HG02759 (cell line): ENCODE measurements around the gene CARD11.
A peak's percentile ranks its signal among the peaks of the same experiment; 100 is the strongest.

Experiments
- ATAC-seq: cut with Tn5 transposase; IDR thresholded peaks from one replicate; pipeline ENCODE4 v1.9.1; 2021; ENCODE audit warnings: mild to moderate bottlenecking, moderate library complexity; ENCODE audit not compliant: unreplicated experiment

CARD11 gene

GRCh38 chr7:2880874-2881533, 162.7 kb downstream of the CARD11 start:
- ATAC-seq, result no peak

GRCh38 chr7:2880051-2880450, 163.6 kb downstream of the CARD11 start:
- no peak for ATAC-seq

GRCh38 chr7:2879354-2879753, 164.3 kb downstream of the CARD11 start:
- no peak for ATAC-seq

GRCh38 chr7:2878306-2878705, 165.4 kb downstream of the CARD11 start:
- no peak for ATAC-seq

GRCh38 chr7:2876031-2876731, 167.5 kb downstream of the CARD11 start:
- ATAC-seq, result no peak

GRCh38 chr7:2873686-2874551, 169.7 kb downstream of the CARD11 start:
- no peak for ATAC-seq

GRCh38 chr7:2873146-2873545, 170.5 kb downstream of the CARD11 start:
- no peak for ATAC-seq

- ATAC-seq, result no peak
These were observed 171.3 kb downstream of the CARD11 start for GRCh38 chr7:2872296-2872874.

- no peak for ATAC-seq
These were observed 173.2 kb downstream of the CARD11 start for GRCh38 chr7:2870471-2870931.

GRCh38 chr7:2869981-2870380, 173.7 kb downstream of the CARD11 start:
- no peak for ATAC-seq

- ATAC-seq, result no peak
These were observed 177.1 kb downstream of the CARD11 start for GRCh38 chr7:2866601-2867000.

GRCh38 chr7:2864999-2865670, 178.5 kb downstream of the CARD11 start:
- peak; percentile 45 for ATAC-seq

GRCh38 chr7:2864204-2864985, 179.3 kb downstream of the CARD11 start:
- ATAC-seq, result no peak

GRCh38 chr7:2863461-2864066, 180.1 kb downstream of the CARD11 start:
- peak; percentile 91 for ATAC-seq

- ATAC-seq, result peak; percentile 2
These were observed 180.8 kb downstream of the CARD11 start for GRCh38 chr7:2862831-2863361.

GRCh38 chr7:2861509-2861908, 182.2 kb downstream of the CARD11 start:
- no peak for ATAC-seq

- ATAC-seq, result no peak
These were observed 183.0 kb downstream of the CARD11 start for GRCh38 chr7:2860627-2861133.

- ATAC-seq, result no peak
These were observed 183.7 kb downstream of the CARD11 start for GRCh38 chr7:2859952-2860351.

GRCh38 chr7:2858621-2859020, 185.0 kb downstream of the CARD11 start:
- ATAC-seq, result no peak
